Sigmoid colon (tissue), 3 donors: ENCODE results near the gene SLC30A2.

Experiments used
- CTCF ChIP-seq, 4 experiments: fragments of 450-650 bp in 3 of 4; fragments of 200-600 bp in 1 of 4; IDR thresholded peaks; one replicate each; pipeline ENCODE4 v1.5.1; 2016 to 2019; ENCODE audit warnings: antibody characterized with exemption in 4 of 4, mild to moderate bottlenecking in 3 of 4, moderate library complexity in 2 of 4
- POLR2A ChIP-seq, 2 donors: fragments of 450-650 bp; IDR thresholded peaks; one replicate each; pipeline ENCODE4 v1.6.1; 2016; ENCODE audit warnings: antibody characterized with exemption in 2 of 2, mild to moderate bottlenecking in 2 of 2, moderate library complexity in 2 of 2

GRCh38 chr1:26064553-26064952 is 18.6 kb upstream of the SLC30A2 start:
- no peak for TF ChIP-seq CTCF (IDR thresholded peaks at IDR 0.05)
- TF ChIP-seq POLR2A (IDR thresholded peaks at IDR 0.05): no peak
